Stimulated activated CD8-positive, alpha-beta memory T cell treated with anti-CD3 and anti-CD28 coated beads, Interleukin-7, amount 100 ng/mL, for 1 hour (primary cell): ENCODE data around the gene COL25A1.

ENCODE experiments used
- DNase-seq, 2 donors: peaks; one replicate each; pipeline ENCODE4 v3.0.0-alpha.2; 2020; ENCODE audit warnings: low read depth in 2 of 2

The COL25A1 gene

DNA sequence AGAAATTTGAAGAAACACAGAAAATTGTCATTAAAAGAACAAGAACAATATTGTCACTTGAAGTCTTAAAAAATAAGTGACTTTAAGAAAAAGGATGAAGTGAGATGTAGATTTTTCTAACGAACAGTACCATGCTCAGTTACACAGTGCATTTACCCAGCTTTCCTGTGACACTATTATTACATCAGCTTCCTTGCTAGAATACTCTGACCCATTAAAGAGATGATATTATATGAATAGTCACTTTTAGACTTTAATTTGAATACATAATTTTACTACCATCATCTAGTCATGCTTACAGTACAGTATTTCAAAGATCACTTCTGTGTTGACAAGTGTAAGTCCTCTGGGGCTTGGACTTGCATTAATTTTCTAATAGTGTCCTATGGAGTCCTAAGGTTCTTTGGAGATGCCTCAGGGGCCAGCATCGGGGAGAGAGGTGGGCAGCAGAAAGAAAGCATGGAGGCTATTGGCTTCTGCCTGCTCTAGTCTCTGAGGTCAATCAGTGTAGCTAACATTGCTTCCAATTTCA lies 10.7 kb downstream of the COL25A1 start:
- no peak for DNase-seq

DNA sequence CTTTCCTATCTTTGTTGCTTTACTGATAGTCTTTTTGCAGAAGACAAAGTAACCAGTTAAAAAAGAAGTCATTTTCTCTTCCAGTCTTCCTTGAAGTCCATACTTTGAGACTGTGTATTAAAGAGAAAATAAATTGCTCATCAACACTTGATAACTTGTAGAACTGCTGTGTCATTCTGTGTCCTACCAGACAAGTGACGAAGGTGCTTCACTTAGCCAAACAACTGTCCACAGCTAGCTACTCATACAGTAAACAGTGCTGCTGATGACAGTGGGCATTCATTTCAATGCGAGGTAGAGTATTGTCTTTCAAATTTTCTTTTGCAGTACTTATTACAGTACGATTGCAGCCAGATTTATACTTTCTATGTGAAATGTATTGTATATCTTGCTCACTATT lies 11.5 kb downstream of the COL25A1 start:
- no peak for DNase-seq

- DNase-seq, result no peak
These were observed 23.8 kb downstream of the COL25A1 start for GRCh38 chr4:109278594-109279031.

GRCh38 chr4:109276482-109277095 lies 25.9 kb downstream of the COL25A1 start:
- no peak for DNase-seq

DNA sequence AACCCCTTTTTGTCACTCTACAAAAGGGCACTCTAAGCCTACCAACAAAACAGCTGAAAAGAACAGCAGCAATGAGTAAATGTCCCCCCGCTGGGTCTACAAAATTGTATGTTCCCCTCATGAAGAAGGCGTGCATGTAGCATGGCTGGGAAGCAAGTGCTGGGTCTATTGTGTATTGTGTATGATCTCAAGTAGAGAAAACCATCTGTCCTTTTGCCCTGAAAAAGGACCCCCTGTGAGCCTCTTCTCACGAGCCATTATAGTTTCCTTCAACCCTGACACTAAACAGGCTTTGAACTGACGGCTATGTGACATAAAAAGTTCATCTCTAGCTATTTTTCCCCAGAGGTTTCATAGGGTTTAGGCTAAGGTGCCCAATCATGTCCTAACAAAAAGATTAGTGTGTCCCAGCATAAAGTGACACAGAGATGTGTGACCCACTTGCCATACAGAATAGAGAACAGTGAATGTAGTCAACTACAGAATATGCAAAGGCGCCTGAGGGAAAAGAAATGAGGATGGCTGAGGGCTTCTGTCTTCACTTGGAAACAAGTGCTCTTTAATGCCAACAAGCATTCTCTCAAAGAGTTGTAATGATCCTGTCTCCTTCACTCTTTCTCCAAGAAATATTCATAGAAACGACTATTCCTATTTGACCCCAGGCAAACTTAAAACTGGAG lies 27.3 kb downstream of the COL25A1 start:
- no peak for DNase-seq

GRCh38 chr4:109266891-109267290 lies 35.6 kb downstream of the COL25A1 start:
- no peak for DNase-seq

DNA sequence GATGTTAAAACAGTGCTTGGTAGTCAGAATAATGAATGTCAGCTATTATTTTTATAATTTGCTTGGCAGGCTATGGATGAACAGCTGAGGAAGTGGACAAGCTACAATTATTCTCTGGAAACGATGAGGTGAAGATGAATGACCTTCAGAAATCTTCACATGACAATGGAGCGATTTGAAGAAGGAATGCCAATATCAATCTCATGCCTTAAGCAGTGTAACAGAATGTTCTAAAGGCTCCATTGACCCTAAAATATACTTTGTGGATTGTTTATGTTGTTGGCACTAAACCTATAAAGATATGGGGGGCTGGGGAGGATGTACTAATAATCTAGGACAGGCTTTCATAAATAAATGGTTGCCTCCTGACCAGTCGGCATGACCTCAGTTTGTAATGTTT lies 36.2 kb downstream of the COL25A1 start:
- no peak for DNase-seq

DNA sequence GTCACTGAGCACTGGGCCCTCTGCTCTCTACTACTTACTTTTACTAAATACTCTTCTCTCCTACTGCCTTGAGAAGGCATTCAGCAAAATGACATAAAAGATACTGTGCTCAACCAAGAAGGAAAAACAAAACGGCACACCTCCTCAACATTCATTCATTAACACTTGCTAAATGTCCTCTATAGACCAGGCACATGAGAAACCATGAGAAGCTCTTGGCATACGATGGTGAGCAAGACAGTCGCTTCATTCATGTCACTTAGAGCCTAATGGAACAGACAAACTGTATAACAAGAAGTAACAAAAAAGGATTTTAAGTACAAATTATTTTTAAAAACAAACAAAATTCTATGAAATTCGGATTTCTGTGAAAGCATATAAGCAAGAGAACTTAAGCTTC lies 38.7 kb downstream of the COL25A1 start:
- no peak for DNase-seq

DNA sequence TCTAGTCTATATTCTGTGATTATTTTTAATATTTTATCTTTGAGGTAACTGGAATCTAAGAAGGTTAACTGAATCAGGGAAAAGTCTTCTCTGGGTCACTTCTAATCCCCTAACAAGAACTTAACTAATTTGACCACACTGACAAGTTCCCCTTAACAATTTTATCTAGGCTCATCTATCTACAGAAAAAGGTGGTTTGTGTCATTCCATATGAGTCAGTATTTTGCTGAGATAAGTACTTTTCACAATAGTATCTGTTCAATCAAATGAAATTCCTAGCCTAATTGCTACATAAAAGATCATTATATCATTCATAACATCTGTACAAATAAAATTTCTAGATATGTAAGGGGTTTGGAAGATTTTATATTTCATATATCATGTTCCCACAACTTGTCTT lies 45.6 kb downstream of the COL25A1 start:
- DNase-seq, result no peak

DNA sequence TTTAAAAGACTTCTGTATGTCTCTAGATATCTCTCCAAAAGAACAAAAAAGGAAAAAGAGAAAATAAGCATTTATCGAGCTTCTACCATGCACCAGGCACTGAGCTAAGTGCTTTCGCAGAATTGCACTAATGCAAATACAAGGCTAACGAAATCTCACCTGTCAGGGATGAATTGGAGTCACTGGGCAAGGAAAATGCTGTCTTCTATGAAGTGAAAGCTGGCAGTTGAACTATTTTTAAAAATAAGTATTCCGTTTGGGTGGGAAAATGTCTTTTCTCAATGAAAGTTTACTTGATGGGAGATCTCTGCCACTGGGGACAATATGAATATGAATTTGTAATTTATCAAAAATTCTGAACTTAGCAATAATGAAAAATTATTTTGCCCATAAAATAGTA lies 47.6 kb downstream of the COL25A1 start:
- no peak for DNase-seq

DNA sequence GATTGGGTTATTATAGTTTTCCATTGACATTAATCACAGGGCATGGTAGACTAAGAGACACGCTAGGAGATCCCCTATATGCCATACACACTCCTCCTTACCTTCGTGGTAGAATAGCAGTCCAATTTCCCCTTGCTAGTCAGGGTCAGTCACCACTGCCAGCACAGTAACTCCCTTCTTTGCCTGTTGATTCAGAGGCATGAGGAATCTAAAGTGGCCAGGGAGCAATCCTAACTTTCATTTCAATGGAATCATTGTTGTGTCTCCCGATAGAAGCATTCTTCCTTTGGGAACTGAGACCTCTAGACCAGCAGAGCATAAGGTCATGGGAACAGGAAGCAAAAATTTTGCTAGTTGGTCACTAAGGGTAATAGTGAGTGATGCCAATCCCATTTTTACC lies 51.1 kb downstream of the COL25A1 start:
- DNase-seq, result no peak

DNA sequence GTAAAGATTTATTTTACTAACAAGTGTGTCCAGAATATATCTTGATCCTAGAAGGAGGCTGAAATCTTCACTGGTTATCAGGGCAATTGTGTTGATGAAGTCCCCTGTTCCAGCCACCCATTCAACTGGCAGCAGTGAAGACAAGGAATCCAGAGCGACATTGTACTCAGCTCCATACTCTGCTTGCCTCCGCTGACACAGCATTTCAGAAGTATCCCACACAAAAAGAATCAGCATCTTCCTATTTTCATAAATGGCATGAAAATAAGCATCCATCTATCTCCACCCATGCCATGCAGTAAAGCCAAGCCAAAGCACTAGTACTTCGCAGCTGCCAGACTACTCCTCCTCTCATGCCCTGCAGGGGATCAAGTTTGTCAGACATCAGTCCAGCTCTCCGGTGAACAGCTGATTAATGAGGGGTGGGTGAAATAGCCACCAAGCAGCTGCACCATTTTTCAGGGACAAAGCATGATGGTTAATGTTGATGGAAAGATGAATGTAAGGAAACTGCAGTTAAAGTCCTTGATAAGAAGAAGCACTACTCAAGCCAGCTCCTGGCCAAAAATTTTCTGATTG lies 54.0 kb downstream of the COL25A1 start:
- no peak for DNase-seq

DNA sequence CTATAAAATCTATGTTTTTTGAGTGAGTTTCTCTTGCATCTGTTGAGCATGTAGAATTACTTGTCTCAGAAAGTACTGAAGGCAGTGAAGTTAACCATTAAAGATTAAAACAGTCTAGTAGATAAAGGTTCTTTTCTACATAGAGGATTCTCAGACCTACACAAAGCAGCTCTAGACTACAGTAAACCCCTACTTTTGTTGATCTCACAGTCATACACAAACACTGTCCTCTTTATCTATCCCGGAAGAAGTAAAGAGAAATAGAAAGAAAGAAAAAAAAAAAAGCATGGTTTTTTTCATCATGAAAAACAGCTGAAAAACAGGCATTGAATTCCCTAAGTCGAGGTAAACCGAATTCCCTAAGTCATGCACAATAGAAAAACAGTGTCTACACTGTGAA lies 58.6 kb downstream of the COL25A1 start:
- no peak for DNase-seq

DNA sequence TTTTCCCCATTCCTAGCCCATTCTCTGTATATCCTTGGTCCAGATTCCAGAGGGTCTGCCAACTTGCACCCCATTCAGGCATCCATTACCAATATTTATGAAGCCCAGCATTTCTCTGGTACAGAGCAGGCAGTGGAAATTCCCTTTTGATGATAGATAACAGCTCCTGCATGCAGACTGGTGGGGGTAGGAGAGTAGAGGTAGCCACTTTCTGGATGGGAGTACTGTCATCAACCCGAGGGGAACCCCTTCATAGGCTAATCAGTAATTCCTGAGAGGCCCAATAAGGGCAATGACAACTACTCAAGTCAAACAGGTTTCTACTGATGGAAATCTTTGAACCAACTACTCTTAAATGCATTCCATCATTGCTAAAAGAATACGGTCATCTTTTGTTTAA lies 63.7 kb downstream of the COL25A1 start:
- no peak for DNase-seq

- no peak for DNase-seq
These were observed 66.8 kb downstream of the COL25A1 start for GRCh38 chr4:109235683-109236082.

GRCh38 chr4:109234596-109234995 lies 67.9 kb downstream of the COL25A1 start:
- DNase-seq, result no peak

GRCh38 chr4:109233570-109233969 lies 68.9 kb downstream of the COL25A1 start:
- DNase-seq, result no peak

DNA sequence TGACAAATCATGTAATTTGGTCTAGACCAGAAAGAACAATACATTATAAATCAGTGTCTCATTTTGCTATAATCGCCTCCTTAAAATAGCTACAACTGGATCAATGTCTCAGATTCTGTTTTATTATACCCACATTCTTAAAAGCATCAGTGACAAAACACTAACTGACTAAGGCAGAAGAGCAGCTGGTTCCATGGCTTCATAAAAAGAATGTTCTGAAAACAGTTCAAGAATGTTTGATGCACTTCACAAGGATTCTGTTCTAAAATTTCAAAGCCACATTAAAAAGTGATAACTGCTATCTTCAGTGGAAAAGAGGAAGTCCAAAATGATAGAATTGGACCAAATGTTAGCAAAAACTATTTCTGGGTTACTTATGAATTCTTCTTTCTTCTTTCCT lies 69.8 kb downstream of the COL25A1 start:
- DNase-seq, result no peak

DNA sequence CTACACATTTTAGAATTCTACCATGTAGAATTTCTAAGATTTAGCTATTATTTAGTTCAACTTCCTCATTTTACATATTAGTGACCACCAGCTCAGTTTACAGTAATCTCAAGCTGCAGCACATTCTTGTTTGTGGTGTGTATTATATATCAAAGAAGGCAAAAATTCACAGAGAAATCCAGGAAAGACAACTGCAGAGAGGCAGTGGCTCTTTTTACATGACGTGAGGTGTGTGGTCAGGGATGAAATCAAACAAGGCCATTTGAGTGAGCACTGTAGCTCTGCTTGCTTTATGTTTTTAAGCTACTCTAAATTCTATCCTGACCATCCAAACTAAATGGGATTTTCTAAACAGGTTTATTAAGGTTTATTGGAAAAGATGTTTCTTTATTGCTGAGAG lies 71.1 kb downstream of the COL25A1 start:
- no peak for DNase-seq

GRCh38 chr4:109229028-109229427 lies 73.4 kb downstream of the COL25A1 start:
- no peak for DNase-seq

DNA sequence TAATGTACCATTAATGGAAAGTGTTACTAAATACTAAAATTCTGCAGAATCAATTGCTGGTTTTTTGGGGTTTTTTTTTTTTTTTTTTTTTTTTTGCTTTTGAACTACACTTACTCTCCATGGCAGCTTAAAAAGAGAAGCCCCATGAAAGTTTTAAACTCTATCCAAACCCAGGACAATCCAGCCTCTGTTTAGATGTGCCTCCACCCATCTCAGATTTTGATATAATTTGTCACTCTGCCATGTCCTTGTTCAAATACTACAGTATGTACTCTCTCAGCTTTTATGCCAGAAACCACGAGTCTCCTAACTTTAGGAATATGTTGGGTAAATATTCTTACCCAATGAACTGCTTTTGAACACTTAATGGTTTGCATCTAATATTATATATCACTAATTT lies 84.2 kb downstream of the COL25A1 start:
- DNase-seq, result no peak

DNA sequence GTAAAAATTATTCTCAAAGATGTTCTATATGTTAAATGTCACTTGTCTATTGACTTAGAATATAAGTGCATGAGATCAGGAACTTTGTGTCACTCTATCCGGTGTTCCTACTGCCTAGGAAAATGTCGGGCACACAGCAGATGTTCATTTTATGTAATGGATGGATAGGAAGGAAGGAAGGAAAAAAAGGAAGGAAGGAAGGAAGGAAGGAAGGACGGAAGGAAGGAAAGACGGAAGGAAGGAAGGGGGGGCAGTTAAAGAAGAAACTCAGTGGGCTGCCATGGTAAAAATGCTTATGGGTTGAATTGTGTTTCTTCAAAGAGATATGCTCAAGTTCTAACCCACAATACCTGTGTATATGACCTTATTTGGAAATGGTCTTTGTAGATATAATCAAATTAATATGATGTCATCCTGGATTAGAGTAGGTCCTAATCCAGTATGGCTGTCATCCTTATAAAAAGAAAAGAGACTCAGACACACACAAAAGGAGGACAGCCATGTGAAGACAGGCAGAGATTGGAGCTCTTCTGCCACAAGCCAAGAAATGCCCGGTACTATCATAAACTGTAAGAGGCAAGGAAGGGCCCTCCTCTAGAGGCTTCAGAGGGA lies 86.3 kb downstream of the COL25A1 start:
- no peak for DNase-seq

DNA sequence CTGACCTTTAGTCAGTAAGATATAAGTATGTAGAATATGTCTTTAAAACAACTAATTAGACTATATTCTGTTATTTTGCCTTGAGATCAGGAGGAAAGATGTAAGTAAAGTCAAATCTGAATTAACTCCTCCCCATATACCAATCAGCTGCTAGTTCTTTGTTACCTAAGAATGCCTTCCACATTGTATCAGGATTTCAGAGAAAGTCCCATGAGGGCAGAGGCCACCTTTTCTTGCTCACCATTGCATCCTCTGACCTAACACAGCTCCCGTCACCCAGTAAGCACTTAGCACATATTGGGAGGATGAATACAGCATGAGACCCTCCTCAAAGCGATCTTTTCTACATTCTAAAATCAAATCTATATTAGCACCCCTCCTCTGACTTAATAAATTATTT lies 87.0 kb downstream of the COL25A1 start:
- DNase-seq, result no peak
